OCI-LY7 (cell line): ENCODE results near the gene CLVS2. TPM values are rescaled to one million over a fixed set of nuclear protein-coding genes. Genes with fewer than 3 reads are reported as not detected.

Experiments
- BruUV-seq: library from RNA; stranded (reverse); fragments of 400-500 nt; replicated peaks from 2 replicates; lab custom pipeline; 2021; lab: Mats Ljungman, UMichigan
- CTCF ChIA-PET: fragments of 300-600 bp; sonication (Branson Sonifier 250); formaldehyde crosslinking; loops from one replicate; lab custom pipeline; 2022; ENCODE audit warnings: antibody characterized with exemption; ENCODE audit not compliant: unreplicated experiment; lab: Charles Lee
- POLR2A ChIA-PET: fragments of 300-600 bp; sonication (Branson Sonifier 250); formaldehyde crosslinking; loops from one replicate; lab custom pipeline; 2022; ENCODE audit warnings: antibody characterized with exemption; lab: Charles Lee
- DNase-seq: peaks from one replicate; pipeline ENCODE4 v3.0.0-alpha.2; 2015; ENCODE audit warnings: low spot score
- H2AFZ ChIP-seq: fragments of 200-600 bp; sonication (generic), shearing (Covaris generic); 2 replicates; pipeline ENCODE4 v1.6.1; 2014; ENCODE audit warnings: mild to moderate bottlenecking, antibody characterized with exemption, low read length, moderate library complexity
- H3K27ac ChIP-seq: fragments of 200-600 bp; sonication (generic); 2 replicates; pipeline ENCODE4 v1.5.1; 2014; ENCODE audit warnings: mixed run types, low read depth, mild to moderate bottlenecking, moderate library complexity, low read length, inconsistent platforms; ENCODE audit not compliant: poor library complexity, severe bottlenecking
- H3K36me3 ChIP-seq: fragments of 200-600 bp; sonication (generic); 2 replicates; pipeline ENCODE4 v1.6.1; 2014; ENCODE audit warnings: mild to moderate bottlenecking, antibody characterized with exemption, low read length, moderate library complexity, mixed read lengths; ENCODE audit not compliant: insufficient read depth
- H3K4me1 ChIP-seq: fragments of 200-600 bp; sonication (generic); 2 replicates; pipeline ENCODE4 v1.5.1; 2014; ENCODE audit warnings: mild to moderate bottlenecking, low read length; ENCODE audit not compliant: insufficient read depth, poor library complexity, severe bottlenecking
- H3K4me2 ChIP-seq: fragments of 200-600 bp; sonication (generic); 2 replicates; pipeline ENCODE4 v1.6.1; 2014; ENCODE audit warnings: mild to moderate bottlenecking, low read length
- H3K4me3 ChIP-seq: fragments of 200-600 bp; sonication (generic); 2 replicates; pipeline ENCODE4 v1.5.1; 2014; ENCODE audit warnings: mild to moderate bottlenecking, low read depth, low read length; ENCODE audit not compliant: poor library complexity, severe bottlenecking
- H3K79me2 ChIP-seq: fragments of 200-600 bp; sonication (generic); 2 replicates; pipeline ENCODE4 v1.6.1; 2016; ENCODE audit warnings: low read depth, mild to moderate bottlenecking, low read length, moderate library complexity, mixed read lengths; ENCODE audit not compliant: insufficient read depth
- H3K9me2 ChIP-seq: fragments of 200-600 bp; sonication (generic); 2 replicates; pipeline ENCODE4 v1.6.1; 2016; ENCODE audit warnings: mild to moderate bottlenecking, low read length, mixed read lengths; ENCODE audit not compliant: insufficient read depth
- H3K9me3 ChIP-seq: fragments of 200-600 bp; sonication (generic); 2 replicates; pipeline ENCODE4 v1.6.1; 2014; ENCODE audit warnings: mild to moderate bottlenecking, mixed run types, low read length, mixed read lengths
- H4K20me1 ChIP-seq: fragments of 200-600 bp; sonication (generic); 2 replicates; pipeline ENCODE4 v1.6.1; 2014; ENCODE audit warnings: mild to moderate bottlenecking, antibody characterized with exemption, low read length, moderate library complexity, mixed read lengths; ENCODE audit not compliant: insufficient read depth
- CTCF ChIP-seq: fragments of 200-600 bp; sonication (generic); conservative IDR thresholded peaks from 2 replicates; pipeline ENCODE4 v1.5.1; 2014; ENCODE audit warnings: mild to moderate bottlenecking, antibody characterized with exemption, low read length, moderate library complexity, mixed read lengths
- EZH2phosphoT487 ChIP-seq: fragments of 200-600 bp; sonication (generic); IDR thresholded peaks from 2 replicates; pipeline ENCODE4 v1.6.1; 2018; ENCODE audit warnings: low read depth, borderline replicate concordance, mild to moderate bottlenecking, mixed run types, antibody characterized with exemption, low read length, moderate library complexity, mixed read lengths
- intact Hi-C: fragments of 100-400 bp; cut with micrococcal nuclease; formaldehyde crosslinking; loops from one replicate; pipeline ENCODE4 v1.10.0; 2022; ENCODE audit not compliant: unreplicated experiment
- total RNA-seq, 2 experiments: library from RNA; depleted of rRNA in 1 of 2; stranded (reverse); fragments of >200 nt in 1 of 2; shearing (Covaris generic) in 1 of 2; gene quantifications; 2 replicates each; pipeline ENCODE4 v1.2.3, GENCODE V29; 2014 to 2022

Gene CLVS2
- total RNA-seq, 2 experiments from 2014 or later: not detected

GRCh38 chr6:123074616-123075015 is 78.6 kb downstream of the CLVS2 start:
- Histone ChIP-seq H4K20me1 (no peaks in the 10 kb centered on the region), H2AFZ (no peak overlapping the region), H3K4me2 (no peak overlapping the region), H3K79me2 (no peaks in the 10 kb centered on the region), H3K9me2 (no peaks in the 10 kb centered on the region), H3K4me3 (no peak overlapping the region), H3K36me3 (no peaks in the 10 kb centered on the region), H3K27ac (no peak overlapping the region), H3K4me1 (no peaks in the 10 kb centered on the region), H3K9me3 (no peaks in the 10 kb centered on the region)
- ChIA-PET CTCF (no interaction called here), POLR2A (no interaction called here)
- no peak for DNase-seq
- no TSS peak for BruUV-seq
- intact Hi-C loops: no loop called here
- TF ChIP-seq EZH2phosphoT487: no peak
- no peak for TF ChIP-seq CTCF

- Histone ChIP-seq H3K4me1 (no peaks in the 10 kb centered on the region), H3K9me2 (no peaks in the 10 kb centered on the region), H3K27ac (no peak overlapping the region), H3K79me2 (no peaks in the 10 kb centered on the region), H2AFZ (no peak overlapping the region), H3K9me3 (no peaks in the 10 kb centered on the region), H3K4me3 (no peak overlapping the region), H3K36me3 (no peaks in the 10 kb centered on the region), H3K4me2 (no peak overlapping the region), H4K20me1 (no peaks in the 10 kb centered on the region)
- no TSS peak for BruUV-seq
- no peak for DNase-seq
- TF ChIP-seq CTCF (no peak), EZH2phosphoT487 (no peak)
- POLR2A ChIA-PET: no interaction called here
- CTCF ChIA-PET: no interaction called here
- intact Hi-C loops: no loop called here
These were observed 89.4 kb downstream of the CLVS2 start for GRCh38 chr6:123085403-123085802.

- Histone ChIP-seq H3K27ac (no peak overlapping the region), H3K9me3 (no peaks in the 10 kb centered on the region), H3K36me3 (no peaks in the 10 kb centered on the region), H3K4me3 (no peak overlapping the region), H2AFZ (no peak overlapping the region), H4K20me1 (no peaks in the 10 kb centered on the region), H3K9me2 (no peaks in the 10 kb centered on the region), H3K4me1 (no peaks in the 10 kb centered on the region), H3K4me2 (no peak overlapping the region), H3K79me2 (no peaks in the 10 kb centered on the region)
- no TSS peak for BruUV-seq
- POLR2A ChIA-PET: interaction anchor here (0.8 kb wide), 1 partner anchor 1034 kb away, joined by 3 read pairs; no protein-coding TSS in a partner anchor
- TF ChIP-seq CTCF (no peak), EZH2phosphoT487 (no peak)
- DNase-seq: no peak
- intact Hi-C loops: no loop called here
- CTCF ChIA-PET: no interaction called here
These were observed 93.2 kb downstream of the CLVS2 start for GRCh38 chr6:123089226-123089625.
